Activated CD4-positive, alpha-beta T cell treated with anti-CD3 and anti-CD28 coated beads, Interleukin-2, amount 10 ng/mL, durations not matched to agents 24 days and 14 days (primary cell): ENCODE measurements around the gene DNAH9. TPM values are rescaled to one million over a fixed set of nuclear protein-coding genes. Genes with fewer than 3 reads are reported as not detected.

Source experiments
- DNase-seq: peaks from one replicate; pipeline ENCODE4 v3.0.0; 2022
- H3K27ac Mint-ChIP-seq: one replicate; pipeline ENCODE4 v1.8.0; 2022; ENCODE audit warnings: mild to moderate bottlenecking, mixed read lengths
- H3K27me3 Mint-ChIP-seq: one replicate; pipeline ENCODE4 v1.8.0; 2022; ENCODE audit warnings: mixed read lengths
- H3K36me3 Mint-ChIP-seq: one replicate; pipeline ENCODE4 v1.8.0; 2022; ENCODE audit warnings: low read depth, mild to moderate bottlenecking, mixed read lengths
- H3K4me1 Mint-ChIP-seq: one replicate; pipeline ENCODE4 v1.8.0; 2021; ENCODE audit warnings: mixed read lengths
- H3K4me3 Mint-ChIP-seq: one replicate; pipeline ENCODE4 v1.8.0; 2022; ENCODE audit warnings: mild to moderate bottlenecking, moderate library complexity, mixed read lengths
- H3K9me3 Mint-ChIP-seq: one replicate; pipeline ENCODE4 v1.8.0; 2021; ENCODE audit warnings: mixed read lengths
- intact Hi-C: fragments of 100-400 bp; cut with micrococcal nuclease; formaldehyde crosslinking; loops from one replicate; pipeline ENCODE4 v1.15.1; 2023
- total RNA-seq: library from RNA; stranded (reverse); gene quantifications from 2 replicates; pipeline ENCODE4 v1.2.3, GENCODE V29; 2022

DNAH9 gene
- total RNA-seq, 1 donor from 2014 or later: not detected

DNA sequence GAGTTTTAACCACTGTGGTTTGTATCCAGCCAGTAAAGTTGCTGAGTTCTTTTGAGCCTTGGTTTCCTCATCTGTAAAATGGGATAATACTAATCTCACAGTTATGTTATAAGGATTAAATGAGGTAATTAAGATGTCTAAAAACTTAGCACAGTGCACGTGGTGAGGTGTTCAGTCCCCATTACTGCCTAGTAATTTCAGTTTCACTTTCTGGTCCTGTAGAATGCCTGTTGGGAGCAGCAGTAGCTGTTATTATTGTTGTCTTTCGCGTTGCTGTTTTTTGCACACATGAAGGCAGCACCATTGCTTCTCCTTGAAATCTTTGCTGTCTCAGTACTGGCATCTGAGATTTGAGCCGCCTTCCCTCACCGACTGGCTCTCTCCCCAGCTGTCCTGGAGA, 182.4 kb downstream of the DNAH9 start:
- Mint-ChIP-seq H3K4me3 (no peak overlapping the region), H3K9me3 (peaks cover 28% of the 10 kb centered on the region), H3K36me3 (no peaks in the 10 kb centered on the region), H3K27ac (no peak overlapping the region), H3K4me1 (no peaks in the 10 kb centered on the region), H3K27me3 (no peaks in the 10 kb centered on the region)
- DNase-seq: no peak
- intact Hi-C loops: no loop called here

DNA sequence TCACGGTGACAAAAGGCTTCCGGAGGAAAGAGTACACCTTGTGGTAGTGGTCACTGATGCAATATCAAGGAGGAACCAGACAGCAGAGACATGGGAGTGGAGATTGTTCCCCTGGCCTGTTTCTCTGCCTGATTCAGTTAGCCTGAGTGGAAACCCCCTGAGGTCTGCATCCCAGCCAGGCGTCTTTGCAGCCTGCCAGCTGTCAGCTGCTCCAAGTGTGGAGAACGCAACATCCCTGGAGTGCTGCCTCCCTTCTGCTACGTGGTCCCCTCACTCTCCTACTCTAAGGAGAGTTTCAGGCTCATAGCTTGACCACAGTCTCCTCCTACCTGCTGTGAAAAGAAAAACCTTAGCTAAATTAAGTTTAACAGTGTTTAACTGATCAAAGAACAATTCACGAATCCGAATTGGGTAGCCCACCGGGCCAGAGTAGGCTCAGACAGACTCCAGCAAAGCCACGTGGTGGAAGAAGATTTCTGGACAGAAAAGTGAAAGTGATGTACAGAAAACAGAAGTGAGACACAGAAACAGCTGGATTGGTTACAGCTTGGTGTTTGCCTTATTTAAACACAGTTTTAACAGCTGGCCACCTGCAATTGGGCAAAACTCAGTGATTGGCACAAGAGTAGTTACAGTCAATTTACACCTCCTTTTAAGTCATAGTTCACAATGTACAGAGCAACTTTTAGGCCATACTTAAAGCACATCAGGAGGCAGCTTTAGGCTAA, 188.6 kb downstream of the DNAH9 start:
- Mint-ChIP-seq H3K27ac (no peak overlapping the region), H3K27me3 (no peaks in the 10 kb centered on the region), H3K9me3 (peaks cover 11% of the 10 kb centered on the region), H3K4me3 (no peak overlapping the region), H3K36me3 (no peaks in the 10 kb centered on the region), H3K4me1 (no peaks in the 10 kb centered on the region)
- no peak for DNase-seq
- intact Hi-C loops: no loop called here

- intact Hi-C loops: no loop called here
- Mint-ChIP-seq H3K27me3 (no peaks in the 10 kb centered on the region), H3K4me3 (no peak overlapping the region), H3K9me3 (peaks cover 12% of the 10 kb centered on the region), H3K4me1 (no peaks in the 10 kb centered on the region), H3K27ac (no peak overlapping the region), H3K36me3 (no peaks in the 10 kb centered on the region)
- DNase-seq: no peak
Observed at GRCh38 chr17:11795906-11796305, 197.6 kb downstream of the DNAH9 start.

- DNase-seq: no peak
- Mint-ChIP-seq H3K36me3 (no peaks in the 10 kb centered on the region), H3K9me3 (peaks cover 12% of the 10 kb centered on the region), H3K4me1 (no peaks in the 10 kb centered on the region), H3K27ac (no peak overlapping the region), H3K4me3 (no peak overlapping the region), H3K27me3 (no peaks in the 10 kb centered on the region)
- intact Hi-C loops: no loop called here
Observed at GRCh38 chr17:11797803-11798202, 199.5 kb downstream of the DNAH9 start.

DNA sequence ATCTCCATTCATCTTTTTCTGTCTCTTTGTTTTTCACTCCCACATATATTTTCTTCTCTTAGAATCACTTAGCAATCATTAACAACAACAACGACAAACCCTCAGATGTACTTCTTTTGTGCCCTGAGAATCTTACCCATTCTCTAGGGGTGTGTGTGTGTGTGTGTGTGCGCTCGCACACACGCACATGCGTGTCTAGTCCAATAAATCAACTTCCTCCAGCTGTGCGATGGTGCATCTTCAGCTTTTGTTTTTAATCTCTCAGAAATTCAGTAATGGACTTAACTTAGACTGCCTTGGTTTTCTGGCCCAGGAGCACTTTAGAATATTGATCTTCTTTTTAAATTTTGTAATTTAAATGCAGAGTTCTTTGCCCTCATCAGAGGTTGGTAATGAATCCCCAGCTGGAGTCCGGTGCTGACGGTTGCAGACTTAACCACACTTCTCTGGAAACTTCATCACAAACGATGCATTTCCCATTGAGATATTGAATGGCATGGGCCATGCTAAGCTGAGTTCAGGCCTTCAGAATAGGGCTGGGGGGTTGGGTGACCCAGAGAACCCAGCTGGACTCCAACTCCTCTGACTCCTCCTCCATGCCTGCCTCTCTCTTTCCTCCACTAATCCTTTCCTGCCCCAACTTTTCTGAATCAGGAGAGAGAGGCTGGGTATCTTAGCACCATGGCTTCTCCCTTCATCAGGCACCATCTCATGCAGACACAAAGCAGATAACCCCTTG, 205.1 kb downstream of the DNAH9 start:
- intact Hi-C loops: no loop called here

DNA sequence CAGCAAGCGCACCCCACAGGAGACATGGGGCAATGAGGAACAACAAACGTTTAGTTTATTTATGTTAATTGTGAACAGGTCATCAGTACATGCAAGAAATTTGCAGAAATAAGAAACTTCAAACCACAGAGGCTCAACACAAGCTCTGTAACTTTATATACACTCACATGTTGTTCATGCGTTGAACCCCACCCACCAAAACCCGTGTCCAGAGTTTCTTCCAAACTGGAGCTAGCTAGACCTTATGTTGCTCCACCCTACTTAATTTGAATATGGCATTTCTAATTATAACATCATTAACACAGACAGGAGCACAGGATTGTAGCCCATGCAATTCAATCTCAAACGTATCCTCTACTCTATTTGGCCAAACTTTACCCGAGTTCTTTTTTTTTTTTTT, 206.9 kb downstream of the DNAH9 start:
- peaks cover 4% of the 10 kb centered on the region for H3K9me3 Mint-ChIP-seq
- intact Hi-C loops: no loop called here
- no peak overlapping the region for H3K27ac Mint-ChIP-seq
- H3K4me1 Mint-ChIP-seq: no peaks in the 10 kb centered on the region
- no peak for DNase-seq
- H3K27me3 Mint-ChIP-seq: no peaks in the 10 kb centered on the region
- no peaks in the 10 kb centered on the region for H3K36me3 Mint-ChIP-seq
- H3K4me3 Mint-ChIP-seq: no peak overlapping the region

More for the DNA sequence above, 205.1 kb downstream of the DNAH9 start:
- H3K27ac Mint-ChIP-seq: no peak overlapping the region
- no peaks in the 10 kb centered on the region for H3K27me3 Mint-ChIP-seq
- no peak for DNase-seq
- H3K9me3 Mint-ChIP-seq: peaks cover 4% of the 10 kb centered on the region
- no peaks in the 10 kb centered on the region for H3K36me3 Mint-ChIP-seq
- H3K4me3 Mint-ChIP-seq: no peak overlapping the region
- no peaks in the 10 kb centered on the region for H3K4me1 Mint-ChIP-seq

GRCh38 chr17:11805952-11806351, 207.7 kb downstream of the DNAH9 start:
- DNase-seq: no peak
- H3K4me1 Mint-ChIP-seq: no peaks in the 10 kb centered on the region
- no peak overlapping the region for H3K27ac Mint-ChIP-seq
- H3K36me3 Mint-ChIP-seq: no peaks in the 10 kb centered on the region
- intact Hi-C loops: no loop called here
- H3K9me3 Mint-ChIP-seq: peaks cover 7% of the 10 kb centered on the region
- no peak overlapping the region for H3K4me3 Mint-ChIP-seq
- no peaks in the 10 kb centered on the region for H3K27me3 Mint-ChIP-seq

GRCh38 chr17:11807606-11808005, 209.3 kb downstream of the DNAH9 start:
- H3K27me3 Mint-ChIP-seq: no peaks in the 10 kb centered on the region
- no peak overlapping the region for H3K4me3 Mint-ChIP-seq
- no peak overlapping the region for H3K27ac Mint-ChIP-seq
- no peaks in the 10 kb centered on the region for H3K4me1 Mint-ChIP-seq
- H3K36me3 Mint-ChIP-seq: no peaks in the 10 kb centered on the region
- intact Hi-C loops: no loop called here
- DNase-seq: no peak
- H3K9me3 Mint-ChIP-seq: peaks cover 7% of the 10 kb centered on the region

GRCh38 chr17:11813278-11813677, 215.0 kb downstream of the DNAH9 start:
- intact Hi-C loops: no loop called here
- Mint-ChIP-seq H3K9me3 (peaks cover 4% of the 10 kb centered on the region), H3K4me3 (no peak overlapping the region), H3K36me3 (no peaks in the 10 kb centered on the region), H3K4me1 (no peaks in the 10 kb centered on the region), H3K27ac (no peak overlapping the region), H3K27me3 (no peaks in the 10 kb centered on the region)
- no peak for DNase-seq

DNA sequence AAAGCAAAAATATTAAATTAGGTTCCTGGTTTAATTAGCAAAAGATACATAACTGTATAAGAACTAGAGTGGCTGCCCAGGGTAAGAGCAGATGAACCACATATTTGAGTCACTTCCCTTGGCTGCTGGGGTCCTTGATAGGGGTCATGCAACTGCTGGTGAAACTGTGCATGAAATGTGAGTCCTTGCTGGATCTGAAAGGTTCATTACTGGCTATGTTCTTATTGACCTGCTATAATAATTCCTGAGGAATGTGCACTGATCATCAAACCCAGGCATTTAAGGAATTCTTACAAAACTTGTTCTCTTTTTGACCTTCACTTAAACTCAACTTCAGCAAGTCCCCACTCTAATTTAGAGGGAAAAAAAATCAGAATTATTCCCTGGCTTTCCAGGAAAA, 215.6 kb downstream of the DNAH9 start:
- DNase-seq: no peak
- Mint-ChIP-seq H3K27ac (no peak overlapping the region), H3K4me3 (no peak overlapping the region), H3K9me3 (peaks cover 4% of the 10 kb centered on the region), H3K36me3 (no peaks in the 10 kb centered on the region), H3K4me1 (no peaks in the 10 kb centered on the region), H3K27me3 (no peaks in the 10 kb centered on the region)
- intact Hi-C loops: no loop called here

DNA sequence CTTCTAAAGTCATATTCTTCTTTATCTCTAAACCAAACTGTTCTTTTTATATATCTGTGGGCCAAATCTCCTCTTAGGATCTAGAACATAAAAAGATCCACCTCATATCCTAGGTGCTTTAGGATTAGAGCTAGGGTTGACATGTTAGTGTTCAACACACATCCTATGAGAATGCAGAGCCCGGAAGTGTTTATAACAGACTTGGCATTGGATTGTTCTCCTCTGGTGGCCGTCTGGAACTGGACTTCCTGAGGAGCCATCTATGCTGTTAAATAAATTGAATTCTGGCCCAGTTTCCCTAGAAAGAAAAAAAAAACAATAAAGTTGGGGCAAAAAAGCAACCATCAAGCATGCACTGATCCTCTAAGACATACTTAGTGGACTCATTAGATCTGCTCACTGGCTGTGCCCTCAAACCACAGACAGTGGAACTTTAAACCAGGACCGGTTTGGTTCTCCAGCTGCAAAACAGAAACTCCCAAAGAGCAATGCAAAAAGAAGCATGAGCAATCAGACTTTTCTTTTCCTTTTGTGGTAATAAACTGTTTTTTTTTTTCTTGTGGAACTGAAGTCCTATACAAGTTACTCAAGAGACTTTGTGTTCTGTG, 216.5 kb downstream of the DNAH9 start:
- intact Hi-C loops: no loop called here

DNA sequence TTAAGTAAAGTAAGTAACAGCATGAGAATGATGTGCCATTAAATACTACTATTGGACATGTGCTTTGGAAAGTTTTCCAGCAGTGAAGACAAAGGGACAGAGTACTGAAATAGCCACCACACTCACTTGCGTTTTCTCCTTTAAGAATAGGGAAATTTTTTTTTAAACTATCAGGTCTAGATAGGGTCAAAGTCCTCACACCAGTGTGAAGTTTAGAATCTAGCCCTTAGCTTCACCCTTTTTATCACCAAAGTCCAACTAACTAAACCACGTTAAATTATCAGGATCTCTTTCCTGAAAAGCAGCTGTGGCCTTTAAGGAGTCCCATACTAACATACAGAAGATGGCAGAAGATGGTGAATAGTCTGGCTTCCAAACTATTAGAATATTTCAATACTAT, 218.1 kb downstream of the DNAH9 start:
- Mint-ChIP-seq H3K27ac (no peak overlapping the region), H3K36me3 (no peaks in the 10 kb centered on the region), H3K4me1 (no peaks in the 10 kb centered on the region), H3K27me3 (no peaks in the 10 kb centered on the region), H3K9me3 (no peaks in the 10 kb centered on the region), H3K4me3 (no peak overlapping the region)
- DNase-seq: no peak
- intact Hi-C loops: no loop called here

More for the DNA sequence above, 216.5 kb downstream of the DNAH9 start:
- Mint-ChIP-seq H3K4me3 (no peak overlapping the region), H3K27me3 (no peaks in the 10 kb centered on the region), H3K36me3 (no peaks in the 10 kb centered on the region), H3K9me3 (peaks cover 4% of the 10 kb centered on the region), H3K27ac (no peak overlapping the region), H3K4me1 (no peaks in the 10 kb centered on the region)
- no peak for DNase-seq

GRCh38 chr17:11823862-11824261, 225.6 kb downstream of the DNAH9 start:
- no peak overlapping the region for H3K4me3 Mint-ChIP-seq
- H3K9me3 Mint-ChIP-seq: peaks cover 6% of the 10 kb centered on the region
- H3K27me3 Mint-ChIP-seq: no peaks in the 10 kb centered on the region
- intact Hi-C loops: no loop called here
- H3K36me3 Mint-ChIP-seq: no peaks in the 10 kb centered on the region
- no peak for DNase-seq
- no peaks in the 10 kb centered on the region for H3K4me1 Mint-ChIP-seq
- no peak overlapping the region for H3K27ac Mint-ChIP-seq

- Mint-ChIP-seq H3K4me3 (no peak overlapping the region), H3K4me1 (no peaks in the 10 kb centered on the region), H3K27ac (no peak overlapping the region), H3K27me3 (no peaks in the 10 kb centered on the region), H3K9me3 (peaks cover 13% of the 10 kb centered on the region), H3K36me3 (no peaks in the 10 kb centered on the region)
- DNase-seq: no peak
- intact Hi-C loops: no loop called here
Observed at GRCh38 chr17:11825572-11826209, 227.4 kb downstream of the DNAH9 start.
